WTC11 (cell line): ENCODE data around the gene PTPRG. TPM values are rescaled to one million over a fixed set of nuclear protein-coding genes. Genes with fewer than 3 reads are reported as not detected.

ENCODE experiments used
- ATAC-seq: fragments of 200-7000 bp; cut with Tn5 transposase; 2 replicates; pipeline ENCODE4 v1.10.0; 2021; ENCODE audit warnings: mild to moderate bottlenecking, moderate library complexity
- CTCF ChIA-PET: fragments of 300-600 bp; sonication (Branson Sonifier 250); formaldehyde crosslinking; loops from one replicate; lab custom pipeline; 2021; ENCODE audit warnings: antibody characterized with exemption; lab: Charles Lee
- POLR2A ChIA-PET: fragments of 350-600 bp; sonication (Branson Sonifier 250); formaldehyde crosslinking; loops from one replicate; lab custom pipeline; 2021; ENCODE audit warnings: antibody characterized with exemption; lab: Charles Lee
- DNase-seq: peaks from one replicate; pipeline ENCODE4 v3.0.0; 2021; ENCODE audit warnings: low spot score
- H3K27ac Mint-ChIP-seq: 2 replicates; pipeline ENCODE4 v1.8.0; 2021; ENCODE audit warnings: mixed read lengths
- H3K27me3 Mint-ChIP-seq: 2 replicates; pipeline ENCODE4 v1.8.0; 2021; ENCODE audit warnings: low read depth, mild to moderate bottlenecking, moderate library complexity, mixed read lengths
- H3K36me3 Mint-ChIP-seq: 2 replicates; pipeline ENCODE4 v1.8.0; 2021; ENCODE audit warnings: mixed read lengths
- H3K4me1 Mint-ChIP-seq: 2 replicates; pipeline ENCODE4 v1.8.0; 2022; ENCODE audit warnings: mixed read lengths
- H3K4me3 Mint-ChIP-seq: 2 replicates; pipeline ENCODE4 v1.8.0; 2021; ENCODE audit warnings: mild to moderate bottlenecking, moderate library complexity, mixed read lengths
- H3K9me3 Mint-ChIP-seq: 2 replicates; pipeline ENCODE4 v1.8.0; 2021; ENCODE audit warnings: mixed read lengths
- ARID4B ChIP-seq: sonication (generic); formaldehyde crosslinking; IDR thresholded peaks from 2 replicates; pipeline ENCODE4 v1.8.0; 2023; ENCODE audit warnings: missing genetic modification reagents, mild to moderate bottlenecking, borderline replicate concordance
- ATF1 ChIP-seq: sonication (generic); formaldehyde crosslinking; IDR thresholded peaks from 2 replicates; pipeline ENCODE4 v1.8.1; 2023; ENCODE audit warnings: mild to moderate bottlenecking, moderate library complexity, missing genetic modification reagents
- ATF2 ChIP-seq: sonication (generic); formaldehyde crosslinking; IDR thresholded peaks from 2 replicates; pipeline ENCODE4 v1.8.1; 2022; ENCODE audit warnings: low read depth, missing genetic modification reagents, borderline replicate concordance
- CREM ChIP-seq: sonication (generic); formaldehyde crosslinking; IDR thresholded peaks from 2 replicates; pipeline ENCODE4 v1.8.1; 2022; ENCODE audit warnings: mild to moderate bottlenecking, missing genetic modification reagents, moderate library complexity
- CTCF ChIP-seq: fragments of 200-600 bp; IDR thresholded peaks from 2 replicates; pipeline ENCODE4 v1.8.0; 2022; ENCODE audit warnings: antibody characterized with exemption
- ESRRA ChIP-seq: sonication (generic); formaldehyde crosslinking; IDR thresholded peaks from 2 replicates; pipeline ENCODE4 v1.8.1; 2022; ENCODE audit warnings: mild to moderate bottlenecking, missing genetic modification reagents, borderline replicate concordance
- HMGA2 ChIP-seq: fragments of 250-450 bp; sonication (Bioruptor Pico); IDR thresholded peaks from 2 replicates; pipeline ENCODE4 v1.4.0; 2021; ENCODE audit warnings: mild to moderate bottlenecking, moderate library complexity
- HMGXB4 ChIP-seq: sonication (generic); formaldehyde crosslinking; IDR thresholded peaks from 2 replicates; pipeline ENCODE4 v1.8.1; 2023; ENCODE audit warnings: mild to moderate bottlenecking, moderate library complexity, missing genetic modification reagents
- IRF2 ChIP-seq: sonication (generic); formaldehyde crosslinking; IDR thresholded peaks from 2 replicates; pipeline ENCODE4 v1.8.0; 2022; ENCODE audit warnings: low read depth, missing genetic modification reagents, borderline replicate concordance
- MYBL2 ChIP-seq: sonication (generic); formaldehyde crosslinking; IDR thresholded peaks from 2 replicates; pipeline ENCODE4 v1.8.1; 2023; ENCODE audit warnings: mild to moderate bottlenecking, moderate library complexity, missing genetic modification reagents
- OVOL2 ChIP-seq: fragments of 250-450 bp; sonication (Bioruptor Pico); IDR thresholded peaks from 2 replicates; pipeline ENCODE4 v1.9.0; 2021; ENCODE audit warnings: mild to moderate bottlenecking, borderline replicate concordance
- SMAD3 ChIP-seq: sonication (generic); formaldehyde crosslinking; IDR thresholded peaks from 2 replicates; pipeline ENCODE4 v1.8.0; 2022; ENCODE audit warnings: missing genetic modification reagents, mild to moderate bottlenecking, borderline replicate concordance
- TEAD1 ChIP-seq: sonication (generic); formaldehyde crosslinking; IDR thresholded peaks from 2 replicates; pipeline ENCODE4 v1.8.0; 2022; ENCODE audit warnings: mild to moderate bottlenecking, missing genetic modification reagents
- USF2 ChIP-seq: sonication (generic); formaldehyde crosslinking; IDR thresholded peaks from 2 replicates; pipeline ENCODE4 v1.8.1; 2023; ENCODE audit warnings: mild to moderate bottlenecking, missing genetic modification reagents, moderate library complexity
- ZBTB21 ChIP-seq: sonication (generic); formaldehyde crosslinking; IDR thresholded peaks from 2 replicates; pipeline ENCODE4 v1.8.1; 2023; ENCODE audit warnings: mild to moderate bottlenecking, missing genetic modification reagents, borderline replicate concordance
- ZBTB43 ChIP-seq: sonication (generic); formaldehyde crosslinking; IDR thresholded peaks from 2 replicates; pipeline ENCODE4 v1.8.1; 2023; ENCODE audit warnings: mild to moderate bottlenecking, missing genetic modification reagents
- ZNF138 ChIP-seq: sonication (generic); formaldehyde crosslinking; conservative IDR thresholded peaks from 2 replicates; pipeline ENCODE4 v1.8.1; 2022; ENCODE audit warnings: mild to moderate bottlenecking, moderate library complexity, missing genetic modification reagents
- ZNF281 ChIP-seq: sonication (generic); formaldehyde crosslinking; IDR thresholded peaks from 2 replicates; pipeline ENCODE4 v1.8.0; 2023; ENCODE audit warnings: mild to moderate bottlenecking, missing genetic modification reagents
- ZNF423 ChIP-seq: fragments of 250-450 bp; sonication (Bioruptor Pico); IDR thresholded peaks from 2 replicates; pipeline ENCODE4 v2.1.2; 2022; ENCODE audit warnings: mild to moderate bottlenecking, moderate library complexity
- total RNA-seq: library from RNA; stranded (reverse); gene quantifications from 3 replicates; pipeline ENCODE4 v1.2.3, GENCODE V29; 2021

PTPRG gene
- total RNA-seq, 1 experiment from 2014 or later, result 106 TPM

- TF ChIP-seq ZBTB43 (CRISPR knock-in tag), result no peak
- TF ChIP-seq HMGA2 (CRISPR knock-in tag), result no peak
- no peak for TF ChIP-seq USF2 (CRISPR knock-in tag)
- no peak for TF ChIP-seq ARID4B (CRISPR knock-in tag)
Measured at GRCh38 chr3:61608072-61608471, 46.7 kb downstream of the PTPRG start (continued).

GRCh38 chr3:61608711-61609110, 47.3 kb downstream of the PTPRG start:
- DNase-seq (no peak), ATAC-seq (no peak)
- Mint-ChIP-seq H3K4me1 (peaks cover 51% of the 10 kb centered on the region), H3K9me3 (peaks cover 5% of the 10 kb centered on the region)
- POLR2A ChIA-PET, result no interaction called here
- no peak for TF ChIP-seq SMAD3 (CRISPR knock-in tag)
- TF ChIP-seq CREM (CRISPR knock-in tag), result no peak
- TF ChIP-seq, all 79 proteins: peak for 0
- Mint-ChIP-seq H3K27me3 (no peaks in the 10 kb centered on the region), H3K27ac (peak overlapping the region; percentile 82), H3K36me3 (peaks cover 23% of the 10 kb centered on the region), H3K4me3 (no peak overlapping the region)
- CTCF ChIA-PET, result interaction anchor here (0.6 kb wide), 1 partner anchor 443 kb away, joined by 4 read pairs; no protein-coding TSS in a partner anchor

GRCh38 chr3:61610316-61610715, 48.9 kb downstream of the PTPRG start:
- Mint-ChIP-seq H3K4me1 (peaks cover 55% of the 10 kb centered on the region), H3K36me3 (peaks cover 11% of the 10 kb centered on the region), H3K27me3 (no peaks in the 10 kb centered on the region), H3K27ac (no peak overlapping the region), H3K4me3 (no peak overlapping the region), H3K9me3 (peaks cover 3% of the 10 kb centered on the region; the same call in 1 of the 2 replicates)
- CTCF ChIA-PET, result no interaction called here
- ATAC-seq (no peak), DNase-seq (no peak)
- POLR2A ChIA-PET, result no interaction called here
- no peak for TF ChIP-seq HMGXB4 (CRISPR knock-in tag)
- no peak for TF ChIP-seq ESRRA
- no peak for TF ChIP-seq ATF2 (CRISPR knock-in tag)
- no peak for TF ChIP-seq ZNF423 (CRISPR knock-in tag)
- no peak for TF ChIP-seq IRF2 (CRISPR knock-in tag)
- TF ChIP-seq CTCF, result no peak
- TF ChIP-seq ZNF281, result no peak
- TF ChIP-seq MYBL2 (CRISPR knock-in tag), result no peak
- TF ChIP-seq ZBTB21 (CRISPR knock-in tag), result no peak
- TF ChIP-seq ATF1 (CRISPR knock-in tag), result no peak
- no peak for TF ChIP-seq OVOL2 (CRISPR knock-in tag)
- no peak for TF ChIP-seq ZNF138 (CRISPR knock-in tag)
- no peak for TF ChIP-seq TEAD1 (CRISPR knock-in tag)
